Measurements from ENCODE around the gene IFRD1. TPM values are rescaled to one million over a fixed set of nuclear protein-coding genes. Genes with fewer than 3 reads are reported as not detected.

IFRD1 gene
- polyA plus RNA-seq, 1 of the 3 experiments (the other 2 are of a cell fraction): 31.0 TPM

- H2AFZ ChIP-seq (ENCODE audit: low read depth): no peak overlapping the region
- peaks cover 6 to 9% of the 10 kb centered on the region in 2 experiments; a peak in 1 of 4 replicates for H3K4me1 ChIP-seq (ENCODE audit: control insufficient read depth in 1 of 2, insufficient read depth in 2 of 2, low read depth in 1 of 2, low read length in 1 of 2)
- no peak overlapping the region for H3K9ac ChIP-seq
- 75% methylated on average over 5 of the region's 6 CpGs for WGBS (ENCODE audit: low lambda C conversion rate)
- H3K9me2 ChIP-seq: no peaks in the 10 kb centered on the region
- H3K27me3 ChIP-seq (ENCODE audit: insufficient read depth): no peaks in the 10 kb centered on the region; the same call in 1 of the 2 replicates
- peaks cover 9% of the 10 kb centered on the region for H3F3A ChIP-seq (replicated peaks; ENCODE audit: insufficient read depth)
- no peak overlapping the region for H3K4me2 ChIP-seq
- H3K79me2 ChIP-seq (ENCODE audit: insufficient read depth): no peaks in the 10 kb centered on the region
- POLR2A ChIA-PET: interaction anchor here (0.6 kb wide), 1 partner anchor 163 kb away, joined by 6 read pairs; no protein-coding TSS in a partner anchor
- no peak for DNase-seq
- no peak overlapping the region for H3K4me3 ChIP-seq (ENCODE audit: low read depth in 2 of 2, low read length in 1 of 2)
- CTCF ChIA-PET: interaction anchor here (0.9 to 1.4 kb wide), 3 partner anchors 13 to 749 kb away, joined by 3 read pairs; no protein-coding TSS in a partner anchor
- H4K20me1 ChIP-seq (ENCODE audit: insufficient read depth): no peaks in the 10 kb centered on the region
- TF ChIP-seq USF1 (IDR thresholded peaks at IDR 0.05; ENCODE audit: borderline replicate concordance, low read depth): no peak
- no peaks in the 10 kb centered on the region for H3K36me3 ChIP-seq (replicated peaks in 1 of 2; ENCODE audit: control insufficient read depth in 1 of 2, insufficient read depth in 2 of 2, low read length in 1 of 2)
- no peak overlapping the region for H3K27ac ChIP-seq (ENCODE audit: low read depth in 2 of 2, low read length in 1 of 2)
- no peaks in the 10 kb centered on the region for H3K9me3 ChIP-seq
Observed at GRCh38 chr7:112511451-112512202, 61.4 kb downstream of the IFRD1 start.

- no peaks in the 10 kb centered on the region; the same call in 1 of the 2 replicates for H3K27me3 ChIP-seq (ENCODE audit: insufficient read depth)
- H3K9ac ChIP-seq: no peak overlapping the region
- H3K9me3 ChIP-seq: no peaks in the 10 kb centered on the region
- no peak overlapping the region for H2AFZ ChIP-seq (ENCODE audit: low read depth)
- H3F3A ChIP-seq (replicated peaks; ENCODE audit: insufficient read depth): peaks cover 9% of the 10 kb centered on the region
- no peak for TF ChIP-seq POLR2AphosphoS5 (IDR thresholded peaks at IDR 0.05; ENCODE audit: low read depth, low read length)
- no peak for TF ChIP-seq YY1 (IDR thresholded peaks at IDR 0.05; ENCODE audit: low read depth)
- no peak for TF ChIP-seq RXRA (IDR thresholded peaks at IDR 0.05; ENCODE audit: borderline replicate concordance, low read depth)
- no peak for TF ChIP-seq RFX5 (IDR thresholded peaks at IDR 0.05; ENCODE audit: low read length)
- TF ChIP-seq TAF1 (IDR thresholded peaks at IDR 0.05; ENCODE audit: borderline replicate concordance, low read depth, low read length): no peak
- TF ChIP-seq FOSL2 (IDR thresholded peaks at IDR 0.05; ENCODE audit: borderline replicate concordance, low read depth): no peak
- TF ChIP-seq FOXM1 (IDR thresholded peaks at IDR 0.05; ENCODE audit: low read depth): no peak
- no peak for TF ChIP-seq GABPA (IDR thresholded peaks at IDR 0.05; ENCODE audit: low read depth)
- TF ChIP-seq CHD2 (IDR thresholded peaks at IDR 0.05; ENCODE audit: low read length, partially characterized antibody): no peak
- no peak for TF ChIP-seq JUND (IDR thresholded peaks at IDR 0.05)
- TF ChIP-seq IRF3 (IDR thresholded peaks at IDR 0.05; ENCODE audit: low read depth, low read length): no peak
- TF ChIP-seq EZH2phosphoT487 (IDR thresholded peaks at IDR 0.05; ENCODE audit: borderline replicate concordance, low read depth): no peak
- TF ChIP-seq ELF1 (IDR thresholded peaks at IDR 0.05): no peak
- no peak for TF ChIP-seq RCOR1 (IDR thresholded peaks at IDR 0.05; ENCODE audit: low read length)
- no peak for TF ChIP-seq MXI1 (IDR thresholded peaks at IDR 0.05; ENCODE audit: low read depth, low read length)
- TF ChIP-seq CTCF (IDR thresholded peaks at IDR 0.05): no peak
- TF ChIP-seq USF1 (IDR thresholded peaks at IDR 0.05; ENCODE audit: borderline replicate concordance, low read depth): no peak
- no peak for TF ChIP-seq FOXJ3 (CRISPR knock-in tag; IDR thresholded peaks at IDR 0.05)
- no peak for TF ChIP-seq USF2 (IDR thresholded peaks at IDR 0.05; ENCODE audit: borderline replicate concordance, low read depth, low read length)
- no peak for TF ChIP-seq NRF1 (IDR thresholded peaks at IDR 0.05; ENCODE audit: low read depth, low read length)
- ChIA-PET CTCF (interaction anchor here (0.6 to 1.5 kb wide), 4 partner anchors 15 to 719 kb away, joined by 3 to 5 read pairs (median 4); partner anchors contain the start of gene LSMEM1), POLR2A (interaction anchor here (0.6 kb wide), 1 partner anchor 161 kb away, joined by 6 read pairs; no protein-coding TSS in a partner anchor)
- H3K4me3 ChIP-seq (ENCODE audit: low read depth in 2 of 2, low read length in 1 of 2): no peak overlapping the region
- no peak overlapping the region for H3K27ac ChIP-seq (ENCODE audit: low read depth in 2 of 2, low read length in 1 of 2)
- no peaks in the 10 kb centered on the region for H3K79me2 ChIP-seq (ENCODE audit: insufficient read depth)
- 80% methylated on average over 5 of the region's 5 CpGs for WGBS (ENCODE audit: low lambda C conversion rate)
- no peaks in the 10 kb centered on the region for H3K9me2 ChIP-seq
- H4K20me1 ChIP-seq (ENCODE audit: insufficient read depth): no peaks in the 10 kb centered on the region
- H3K36me3 ChIP-seq (replicated peaks in 1 of 2; ENCODE audit: control insufficient read depth in 1 of 2, insufficient read depth in 2 of 2, low read length in 1 of 2): no peaks in the 10 kb centered on the region
- no peak overlapping the region for H3K4me2 ChIP-seq
- no peak for DNase-seq
- H3K4me1 ChIP-seq (ENCODE audit: control insufficient read depth in 1 of 2, insufficient read depth in 2 of 2, low read depth in 1 of 2, low read length in 1 of 2): peaks cover 6 to 9% of the 10 kb centered on the region in 2 experiments; a peak in 1 of 4 replicates
Observed at GRCh38 chr7:112512451-112513210, 62.4 kb downstream of the IFRD1 start.
